GM18499 (cell line): ENCODE measurements around the gene FRMPD4.

Experiments
- ATAC-seq: cut with Tn5 transposase; IDR thresholded peaks from one replicate; pipeline ENCODE4 v1.9.1; 2021; ENCODE audit warnings: moderate number of reproducible peaks; ENCODE audit not compliant: insufficient read depth, unreplicated experiment

Gene FRMPD4

DNA sequence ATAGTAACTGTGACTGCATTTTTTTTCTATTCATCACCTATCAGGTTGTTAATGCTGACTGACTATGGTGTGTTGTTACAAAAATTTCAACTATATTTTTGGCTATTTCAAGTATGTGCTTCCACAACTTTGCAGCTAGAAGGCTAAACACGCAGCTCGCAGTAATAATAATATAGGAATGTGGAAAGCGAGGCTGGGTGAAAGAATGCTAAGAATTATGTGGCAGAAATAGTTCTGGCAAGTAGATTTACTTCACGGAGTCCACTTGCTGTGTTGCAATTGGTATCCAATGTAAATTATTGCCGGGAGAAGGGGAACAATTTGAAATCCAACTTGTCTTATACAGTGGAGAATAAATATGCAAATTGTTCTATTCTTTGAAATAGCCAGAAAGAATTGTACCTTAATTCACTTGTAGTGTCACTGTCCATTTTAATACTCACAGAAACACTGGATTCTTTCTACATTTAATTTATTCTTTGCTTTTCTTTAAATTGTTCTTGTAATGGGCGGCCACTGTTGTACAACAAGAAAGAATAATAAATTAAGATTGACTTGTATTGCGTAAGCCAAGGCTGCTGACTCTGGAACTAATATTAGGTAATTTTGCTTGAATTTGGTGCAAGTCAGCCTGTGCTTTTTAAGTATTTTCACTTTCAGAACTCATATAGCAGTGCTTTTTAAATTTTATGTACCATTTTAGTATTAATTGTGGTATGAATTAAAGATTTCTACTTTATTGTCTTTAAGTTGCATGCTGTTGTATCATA lies 154.9 kb downstream of the FRMPD4 start:
- no peak for ATAC-seq

DNA sequence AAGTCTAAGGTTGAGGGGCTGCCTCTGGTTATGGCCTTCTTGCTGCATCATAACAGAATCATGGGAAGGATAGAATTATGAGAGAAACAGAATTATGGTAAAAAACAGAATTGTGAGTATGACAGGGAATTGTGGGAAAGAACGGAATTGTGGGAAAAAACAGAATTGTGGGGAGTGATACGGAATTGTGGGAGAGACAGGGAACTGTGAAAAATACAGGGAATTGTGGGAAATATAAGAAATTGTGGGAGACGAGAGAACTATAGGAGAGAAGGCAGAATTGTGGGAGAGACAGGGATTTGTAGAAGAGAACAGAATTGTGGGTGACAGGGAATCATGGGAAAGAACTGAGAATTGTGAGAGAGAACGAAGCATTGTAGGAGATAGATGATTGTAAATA lies 159.1 kb downstream of the FRMPD4 start:
- no peak for ATAC-seq

DNA sequence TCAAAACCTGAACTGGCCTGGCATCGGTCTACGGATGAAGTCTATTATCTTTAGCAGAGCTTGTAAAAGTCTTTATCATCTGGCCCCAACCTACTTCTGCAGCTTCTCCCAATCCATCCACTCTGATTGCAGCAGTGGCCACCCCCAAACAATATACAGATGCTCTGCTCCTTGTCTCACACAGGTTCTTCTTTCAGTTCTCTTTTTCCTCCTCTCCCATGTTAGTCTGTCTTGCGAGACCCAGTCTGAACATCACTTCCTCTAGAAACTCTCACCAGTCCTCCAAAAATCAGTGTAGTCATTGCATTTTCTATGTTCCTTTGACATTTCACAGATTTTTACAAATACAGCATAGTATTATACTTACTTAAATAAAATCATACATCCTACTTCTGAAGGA lies 163.0 kb downstream of the FRMPD4 start:
- no peak for ATAC-seq

DNA sequence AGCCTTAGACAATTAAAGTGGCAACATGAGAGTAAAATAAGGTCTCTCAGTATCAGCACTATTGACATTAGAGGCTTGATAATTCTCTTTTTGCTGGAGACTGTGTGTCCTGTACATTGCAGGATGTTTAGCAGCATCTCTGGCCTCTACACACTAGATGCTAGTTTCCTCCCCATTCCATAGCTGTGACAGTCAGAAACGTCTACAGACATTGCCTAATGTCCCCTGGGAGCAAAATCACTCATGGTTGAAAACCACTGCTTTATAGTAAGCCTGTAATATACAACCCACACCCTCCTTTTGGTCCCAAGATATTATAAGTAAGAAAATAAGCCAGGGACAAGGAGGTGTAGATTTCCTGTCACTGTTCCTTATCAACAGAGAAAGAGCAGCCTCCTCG lies 166.0 kb downstream of the FRMPD4 start:
- ATAC-seq: no peak

DNA sequence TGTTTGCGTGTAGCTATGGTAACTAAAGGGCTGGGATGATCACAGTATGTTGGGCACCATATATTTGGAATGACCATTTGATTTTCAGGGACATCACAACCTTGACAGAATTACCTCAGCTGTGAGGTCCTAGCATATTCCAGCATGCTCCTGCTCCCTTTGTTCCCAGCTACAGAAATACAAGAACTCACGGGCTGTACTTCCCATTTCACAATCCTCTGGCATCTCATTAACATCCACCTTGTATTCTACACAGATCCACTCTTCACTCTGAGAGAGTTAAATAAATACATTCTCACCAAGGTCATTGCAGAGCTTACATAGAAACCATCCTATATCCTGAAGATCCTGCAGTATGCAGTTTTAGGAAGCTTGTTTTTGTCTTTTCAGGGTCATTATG lies 169.7 kb downstream of the FRMPD4 start:
- ATAC-seq: no peak

DNA sequence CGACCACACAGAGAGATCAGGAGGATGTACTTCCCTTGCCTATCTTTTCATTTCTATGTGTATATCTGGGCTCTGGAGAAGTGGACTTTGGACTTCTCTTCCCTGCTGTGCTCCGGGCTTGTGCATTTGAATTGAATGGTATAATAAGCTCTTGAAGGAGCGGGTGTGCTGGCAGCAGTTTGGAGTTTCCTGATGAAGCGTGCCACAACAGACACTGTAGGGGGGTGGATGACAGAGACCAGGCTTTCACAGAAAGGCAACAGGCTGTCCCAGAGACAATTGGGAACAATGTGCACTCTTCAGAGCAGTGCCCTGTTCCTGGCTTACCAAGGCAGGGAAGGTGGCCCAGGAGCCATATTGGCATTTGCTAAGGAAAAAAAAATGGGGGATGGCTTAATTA lies 170.1 kb downstream of the FRMPD4 start:
- no peak for ATAC-seq

DNA sequence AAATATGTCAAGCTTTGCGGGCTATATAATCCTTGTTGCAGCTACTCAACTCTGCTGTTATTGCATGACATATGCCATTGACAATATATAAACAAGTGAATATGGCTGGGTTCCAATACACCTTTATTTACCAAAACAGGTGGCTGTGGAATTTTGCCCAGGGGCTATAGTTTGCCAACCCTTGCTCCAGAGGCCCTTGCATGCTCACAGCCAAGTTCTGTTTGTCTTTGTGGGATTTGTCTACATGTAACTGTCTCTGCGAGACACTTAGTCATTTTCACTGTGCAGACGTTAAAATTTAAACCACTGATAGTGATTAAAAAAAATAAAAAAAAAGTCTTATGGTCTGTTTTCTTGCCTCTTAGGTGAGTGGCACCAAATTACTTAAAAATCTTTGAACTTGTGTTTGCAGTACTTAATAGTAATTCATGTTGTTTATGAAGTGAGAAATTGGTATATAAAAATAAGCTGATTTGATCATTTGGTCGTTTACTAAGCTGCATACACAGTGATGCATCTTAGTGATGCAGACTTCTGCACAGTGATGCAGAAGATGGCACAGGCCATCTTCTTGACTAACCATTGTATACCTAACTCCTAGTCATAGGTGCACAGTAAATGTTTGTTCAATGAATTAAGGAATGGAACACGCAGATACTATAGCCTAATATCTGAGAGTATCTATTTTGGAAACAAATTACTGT lies 170.9 kb downstream of the FRMPD4 start:
- ATAC-seq: no peak

DNA sequence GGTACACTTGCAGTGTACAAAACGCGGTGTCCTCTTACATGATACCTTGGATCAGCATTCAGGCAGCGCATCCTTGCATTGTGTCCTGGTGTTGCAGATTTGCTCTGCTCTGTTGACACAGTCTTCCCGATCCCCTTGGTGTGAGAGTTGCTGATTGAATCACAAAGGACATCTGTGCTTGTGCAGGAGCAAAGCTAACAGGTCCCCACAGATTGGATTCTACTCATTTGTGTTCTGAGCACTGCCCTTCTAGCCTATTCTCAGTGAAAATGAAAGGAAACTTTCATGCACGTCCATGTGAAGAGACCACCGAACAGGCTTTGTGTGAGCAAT lies 171.4 kb downstream of the FRMPD4 start:
- ATAC-seq: no peak

DNA sequence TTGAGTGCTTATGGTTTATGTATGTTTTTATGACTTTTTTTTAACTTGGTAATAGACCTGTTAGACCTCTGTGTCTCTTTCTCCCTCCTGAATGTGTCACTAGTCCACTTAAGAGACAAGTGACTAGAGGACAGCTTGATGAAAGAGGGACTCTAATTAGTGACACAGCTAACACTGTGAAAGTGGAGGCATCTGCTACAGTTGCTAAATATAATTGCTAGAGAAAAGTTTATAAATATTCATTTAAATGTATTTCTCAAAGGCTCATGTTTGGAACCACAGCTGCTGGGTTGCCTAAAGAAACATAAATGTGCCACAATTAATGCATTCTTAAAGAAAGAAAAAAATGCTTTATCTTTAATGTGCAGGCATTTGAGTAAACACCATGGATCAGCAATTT lies 176.4 kb downstream of the FRMPD4 start:
- no peak for ATAC-seq

DNA sequence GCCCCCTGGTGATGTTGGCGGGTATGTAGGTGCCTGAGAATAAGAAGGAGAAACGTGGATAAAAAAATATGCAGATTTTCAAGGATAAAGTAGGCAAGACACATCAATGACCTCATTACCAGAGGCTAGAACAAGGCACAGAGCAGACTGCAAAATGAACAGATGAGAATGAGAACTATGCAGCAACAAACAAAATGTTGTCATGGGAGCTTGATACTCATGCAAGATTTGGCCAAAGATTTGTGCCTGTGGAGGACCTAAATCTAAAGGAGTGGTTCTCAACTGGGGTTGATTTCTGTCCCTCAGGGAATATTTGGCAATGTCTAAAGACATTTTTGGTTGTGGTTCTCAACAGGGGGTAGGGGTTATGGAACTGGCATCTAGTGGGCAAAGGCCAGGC lies 177.3 kb downstream of the FRMPD4 start:
- ATAC-seq: no peak

DNA sequence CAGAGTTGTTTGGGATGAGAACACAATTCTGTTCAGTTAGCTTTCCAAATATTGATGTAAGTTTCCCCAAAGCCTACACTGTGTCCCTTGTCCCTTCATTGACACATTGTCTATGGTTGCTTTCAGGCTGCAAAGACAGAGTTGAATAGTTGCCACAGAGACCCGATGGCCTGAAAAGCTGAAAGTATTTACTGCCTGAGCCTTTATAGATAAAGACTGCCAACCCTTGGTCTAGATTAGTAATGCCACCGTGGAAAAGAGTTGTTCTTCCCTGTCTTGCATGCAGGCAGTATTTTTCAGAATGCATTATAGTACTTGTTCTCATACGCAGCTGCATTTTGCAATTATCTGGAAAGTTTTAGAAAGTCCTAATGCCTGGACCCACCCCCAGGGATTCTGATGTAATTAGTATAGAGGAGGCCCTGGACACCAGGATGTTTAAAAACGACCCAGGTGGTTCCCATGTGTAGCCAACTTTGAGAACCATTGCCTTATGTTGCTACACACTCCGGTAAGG lies 180.8 kb downstream of the FRMPD4 start:
- ATAC-seq: no peak

DNA sequence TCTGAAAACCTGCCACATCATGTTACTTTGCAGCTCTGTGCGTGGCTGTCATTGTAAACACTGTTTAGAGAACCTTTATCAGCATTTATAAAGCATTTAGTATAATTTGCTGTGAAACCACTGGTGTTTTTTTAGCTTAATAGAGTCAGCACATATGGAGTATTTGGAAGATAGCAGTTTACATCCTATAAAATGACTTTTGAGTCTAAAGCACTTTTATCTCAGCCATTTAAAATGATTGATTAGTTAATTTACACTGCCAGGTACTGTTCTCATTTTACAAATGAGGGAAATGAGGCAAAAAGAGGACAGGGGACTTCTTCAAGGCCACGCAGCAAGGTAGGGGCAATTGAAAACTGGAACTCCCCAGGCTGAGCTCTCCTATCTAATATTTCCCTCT lies 181.7 kb downstream of the FRMPD4 start:
- no peak for ATAC-seq

DNA sequence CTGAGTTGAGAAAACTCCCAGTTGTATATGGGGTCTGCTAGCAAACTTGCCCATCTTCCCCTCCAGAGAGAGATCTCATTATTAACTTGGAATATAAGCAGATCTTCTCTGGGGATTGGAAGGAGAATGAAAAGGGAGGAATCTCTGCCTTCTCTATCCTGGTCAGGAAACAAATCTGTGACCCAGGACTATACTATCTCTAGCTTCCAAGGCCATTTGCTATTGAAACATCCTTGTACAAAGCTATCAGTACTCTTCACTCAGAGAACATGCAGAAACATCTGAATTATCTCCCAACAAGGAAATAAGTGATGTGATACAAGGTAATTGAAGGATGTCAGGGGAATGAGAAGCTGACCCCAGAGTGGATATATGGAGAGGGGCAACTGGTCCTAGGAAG lies 183.8 kb downstream of the FRMPD4 start:
- no peak for ATAC-seq

DNA sequence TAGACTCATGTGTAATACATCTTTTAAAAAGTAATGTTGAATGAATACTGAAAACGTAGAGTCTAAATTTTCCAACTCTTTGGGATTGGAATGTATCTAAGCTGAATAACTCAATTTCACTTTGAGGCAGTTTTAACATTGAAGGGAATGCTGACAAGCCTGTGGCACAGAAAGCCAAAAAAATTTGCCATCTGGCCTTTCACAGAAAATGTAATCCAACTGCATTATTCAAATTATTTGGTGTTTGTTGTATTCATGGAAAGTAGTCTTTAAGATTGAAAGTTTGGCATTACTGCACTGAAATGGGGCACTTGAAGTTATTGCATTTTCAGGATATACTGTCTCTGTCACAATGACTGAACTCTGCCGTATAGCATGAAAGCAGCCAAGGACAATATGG lies 186.9 kb downstream of the FRMPD4 start:
- ATAC-seq: no peak

DNA sequence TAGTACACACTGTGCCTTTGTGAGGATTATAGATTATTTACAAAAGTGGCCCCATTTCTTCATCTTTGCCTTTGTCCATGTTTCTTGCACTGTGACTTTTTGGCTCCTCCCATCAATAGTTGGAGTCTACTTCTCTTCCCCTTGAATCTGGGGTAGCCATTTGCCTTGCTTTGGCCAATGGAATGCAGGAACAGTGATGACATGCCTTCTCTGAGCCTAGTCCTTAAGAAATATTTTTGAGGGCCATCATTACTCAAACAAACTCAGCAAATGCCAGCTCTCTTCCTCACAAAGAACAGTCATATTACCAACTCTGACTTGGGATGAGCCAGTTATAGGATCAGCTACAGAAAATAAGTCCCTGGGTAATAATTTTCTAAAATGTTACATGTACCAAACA lies 189.6 kb downstream of the FRMPD4 start:
- ATAC-seq: no peak

DNA sequence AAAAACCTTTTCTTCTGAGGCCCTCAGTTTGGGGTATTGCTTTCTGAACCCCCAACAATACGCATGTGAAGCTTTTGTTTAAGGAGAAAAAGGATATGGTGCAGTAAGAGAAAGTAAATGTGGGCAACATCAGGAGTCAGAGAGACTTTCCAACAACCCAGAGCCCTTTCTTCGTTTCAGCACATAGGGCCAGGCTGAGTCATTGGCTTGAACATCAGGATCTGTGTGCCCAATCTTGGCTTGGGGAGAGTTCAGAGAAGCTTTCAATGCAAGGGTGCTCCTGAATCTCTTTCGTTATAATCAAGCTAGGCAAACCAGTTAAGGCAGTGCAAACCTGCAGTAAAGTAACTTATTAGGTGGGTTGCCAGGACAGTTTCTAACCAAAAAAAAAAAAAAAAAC lies 191.2 kb downstream of the FRMPD4 start:
- ATAC-seq: no peak

DNA sequence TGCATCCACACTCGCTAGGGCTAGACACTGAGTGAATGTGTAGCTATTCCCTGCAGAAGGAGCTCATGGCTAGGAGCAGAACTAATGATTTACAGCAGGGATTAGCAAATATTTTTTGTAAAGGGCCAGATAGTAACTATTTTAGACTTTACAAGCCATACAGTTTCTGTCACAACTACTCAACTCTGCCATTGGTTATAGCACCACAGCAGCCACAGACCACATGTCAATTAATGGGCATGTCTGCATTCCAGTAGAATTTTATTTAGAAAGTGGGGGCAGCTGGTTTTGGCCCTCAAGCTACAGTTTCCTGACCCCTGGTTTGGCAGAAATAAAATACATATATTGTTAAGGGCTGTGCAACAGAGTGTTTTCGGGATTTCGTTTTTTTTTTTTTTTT lies 192.6 kb downstream of the FRMPD4 start:
- no peak for ATAC-seq

DNA sequence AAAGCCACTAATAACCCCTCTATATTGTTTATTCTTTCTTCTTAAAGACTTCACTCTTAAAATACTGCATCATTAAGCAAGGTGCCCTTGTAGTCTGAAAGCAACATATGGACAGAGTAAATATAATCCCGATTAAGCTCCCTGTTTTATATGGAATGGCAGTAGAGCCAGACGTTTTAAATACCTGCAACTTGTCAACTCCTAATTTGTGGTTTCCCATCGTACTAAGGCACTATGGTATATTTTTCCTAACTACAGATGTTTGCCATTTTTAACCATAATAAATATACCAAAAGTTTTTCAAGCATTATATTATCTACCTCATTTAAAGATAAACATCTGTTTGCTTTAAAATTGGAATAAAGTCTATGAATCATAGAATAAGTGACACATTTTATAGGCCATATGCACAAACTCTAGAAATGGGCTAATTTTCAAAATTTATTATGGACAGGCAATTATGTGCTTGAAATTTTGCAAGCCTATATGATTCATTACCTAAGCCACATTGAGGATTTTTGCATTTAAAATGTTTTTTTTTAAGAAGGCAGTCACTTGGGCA lies 194.6 kb downstream of the FRMPD4 start:
- ATAC-seq: no peak

DNA sequence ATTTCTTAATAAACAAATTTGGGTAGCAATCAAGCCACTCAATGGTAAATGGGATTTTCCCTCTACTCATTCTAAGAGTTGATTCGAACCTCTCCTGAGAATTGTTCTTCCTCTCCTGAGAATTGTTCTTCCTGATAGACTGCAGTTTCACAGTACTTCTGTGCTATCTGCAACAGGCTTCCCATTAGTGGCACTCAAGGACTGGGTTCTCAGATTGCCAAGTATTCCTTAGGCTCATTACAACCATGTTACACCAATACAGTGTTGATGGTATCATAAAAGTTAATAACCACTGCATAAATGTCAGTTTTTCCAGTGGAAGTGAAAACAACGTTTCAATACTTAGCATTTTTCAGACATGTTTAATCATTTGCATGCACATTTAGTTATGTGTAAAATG lies 201.6 kb downstream of the FRMPD4 start:
- no peak for ATAC-seq

DNA sequence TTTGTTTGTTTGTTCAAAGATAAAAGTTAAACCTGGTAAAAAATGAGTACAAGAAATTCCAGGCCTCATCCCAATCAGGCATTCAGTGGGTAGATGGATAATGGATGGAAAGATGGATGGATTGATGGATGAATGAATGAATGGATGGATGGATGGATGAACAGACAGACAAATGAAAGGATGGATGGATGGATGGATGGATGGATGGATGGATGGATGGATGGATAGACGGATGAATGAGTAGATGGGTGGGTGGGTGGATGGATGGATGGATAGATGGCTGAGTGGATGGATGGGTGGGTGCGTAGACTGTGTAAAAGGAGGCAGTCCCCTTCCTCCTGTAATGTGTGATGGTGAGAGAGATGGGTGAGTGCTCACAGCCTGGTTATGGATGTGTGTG lies 206.7 kb downstream of the FRMPD4 start:
- ATAC-seq: no peak

DNA sequence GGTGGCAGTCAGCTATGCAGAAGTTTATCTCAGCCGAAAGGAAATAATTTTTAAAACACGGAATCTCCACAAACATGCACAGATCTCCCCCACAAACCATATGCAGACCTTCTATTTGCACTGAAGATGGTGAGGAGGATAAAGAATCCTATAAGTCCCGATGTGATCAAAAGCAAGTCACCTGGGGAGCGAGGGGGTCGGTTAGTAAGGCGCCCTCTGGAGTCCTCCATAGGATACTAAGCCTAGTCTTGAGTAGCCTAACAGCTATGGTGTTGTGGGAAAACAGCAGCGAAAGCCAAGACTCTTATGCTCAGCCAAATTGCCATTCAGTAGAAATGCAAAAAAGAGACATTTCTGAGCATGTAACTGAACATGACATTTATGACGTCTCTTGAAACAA lies 210.9 kb downstream of the FRMPD4 start:
- no peak for ATAC-seq

DNA sequence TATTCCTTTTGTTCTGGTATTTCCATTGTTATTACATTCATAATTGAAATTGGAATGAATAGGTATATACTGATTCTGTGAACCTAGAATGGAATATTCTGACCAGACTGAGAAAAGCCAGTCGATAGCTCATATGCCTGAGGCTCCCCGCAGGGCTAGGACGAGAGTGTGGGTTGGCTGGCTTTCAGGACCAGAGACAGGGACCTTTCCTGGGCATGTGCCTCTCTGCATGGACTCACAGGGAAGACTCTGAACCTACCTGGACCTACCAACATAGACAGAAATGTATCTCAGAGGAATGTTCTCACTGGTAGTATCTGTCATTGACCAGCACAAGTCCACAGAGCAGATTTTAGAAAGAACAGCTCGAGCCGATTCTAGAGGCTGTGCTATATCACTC lies 214.6 kb downstream of the FRMPD4 start:
- no peak for ATAC-seq
